Activated CD4-positive, alpha-beta T cell treated with anti-CD3 and anti-CD28 coated beads, Interleukin-2, amount 50 U/mL, for 1 hour (primary cell): ENCODE data around the gene ERCC3.

ENCODE experiments used
- DNase-seq: peaks from one replicate; pipeline ENCODE4 v3.0.0-alpha.2; 2020

Gene ERCC3

DNA sequence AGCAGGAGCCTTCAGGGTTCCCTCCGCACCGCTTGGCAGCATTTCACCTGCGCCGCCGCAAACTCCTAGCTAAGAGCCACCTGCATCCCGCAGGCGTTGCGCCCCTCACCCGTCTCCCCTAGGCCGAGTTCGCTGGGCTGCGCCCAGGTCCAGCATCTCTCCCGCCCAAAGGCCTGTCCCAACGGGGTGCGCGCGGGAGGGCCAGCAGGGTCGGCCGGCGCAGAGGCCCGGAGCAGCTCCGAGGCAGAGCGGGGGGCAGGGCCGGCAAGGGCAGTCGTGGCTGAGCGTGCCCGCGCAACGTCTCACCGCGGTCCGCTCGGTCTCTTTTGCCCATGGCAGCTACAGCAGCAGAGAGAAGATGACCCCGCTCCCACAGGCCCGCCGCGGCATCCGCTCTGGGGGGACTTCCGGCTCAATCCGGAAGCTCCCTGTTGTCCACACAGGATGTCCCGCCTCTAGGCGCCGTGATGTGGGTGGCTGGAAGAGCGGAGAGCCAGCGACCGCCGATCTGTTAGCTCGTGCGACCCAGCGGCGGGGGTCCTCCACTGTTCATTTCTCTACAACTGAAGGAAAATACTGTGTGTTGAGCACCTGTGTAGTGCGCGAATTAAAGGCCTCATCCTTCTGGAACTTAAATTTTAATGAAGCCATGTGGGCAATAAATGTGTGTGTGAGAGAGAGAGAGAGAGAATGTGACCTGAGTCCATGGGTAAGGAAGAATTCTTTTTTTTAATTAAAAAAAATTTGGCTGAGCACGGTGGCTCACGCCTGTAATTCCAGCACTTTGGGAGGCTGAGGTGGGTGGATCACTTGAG, at the start of gene ERCC3:
Gene ERCC3 (minus strand): TSS at position 397 of the 815 bp plus-strand sequence. CDS start 63 bp downstream, at position 334.
- DNase-seq, result peak; percentile 73

DNA sequence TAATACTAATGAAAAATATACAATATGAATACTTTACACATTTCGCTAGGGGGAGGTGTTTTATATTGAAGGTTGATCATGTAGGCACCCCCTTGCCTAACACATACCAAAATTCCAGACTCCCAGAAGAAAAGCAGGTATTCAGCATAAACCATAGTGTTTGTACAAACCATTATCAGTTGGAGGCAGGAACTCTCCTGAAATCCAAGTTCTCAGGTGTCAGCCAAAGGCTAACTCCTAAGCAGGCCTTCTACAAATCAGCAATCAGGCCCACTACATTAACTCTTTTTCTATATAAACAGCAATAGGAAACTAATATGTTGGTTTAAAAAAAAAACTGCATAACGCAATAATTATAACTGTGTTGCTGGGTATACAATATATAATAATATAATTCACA, 49.3 kb upstream of the ERCC3 start:
- no peak for DNase-seq

DNA sequence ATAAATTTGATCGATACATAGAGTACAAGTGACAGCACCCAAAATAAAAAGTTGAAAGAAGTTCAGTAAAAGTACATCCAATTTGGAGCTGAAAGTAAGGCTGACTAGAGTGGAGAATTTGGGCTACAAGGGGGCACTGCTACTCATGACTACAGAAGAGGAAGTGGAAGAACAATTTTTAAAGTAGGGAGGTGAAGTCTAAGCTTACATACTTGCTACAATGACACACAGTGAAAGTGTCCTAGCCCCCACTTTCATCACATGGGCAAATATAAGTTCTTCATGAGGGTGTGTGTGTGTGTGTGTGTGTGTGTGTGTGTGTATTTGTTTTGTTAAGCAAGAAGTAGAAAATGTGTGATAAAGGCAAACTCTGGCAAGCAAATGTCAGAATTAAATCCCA, 48.2 kb upstream of the ERCC3 start:
- DNase-seq, result no peak

DNA sequence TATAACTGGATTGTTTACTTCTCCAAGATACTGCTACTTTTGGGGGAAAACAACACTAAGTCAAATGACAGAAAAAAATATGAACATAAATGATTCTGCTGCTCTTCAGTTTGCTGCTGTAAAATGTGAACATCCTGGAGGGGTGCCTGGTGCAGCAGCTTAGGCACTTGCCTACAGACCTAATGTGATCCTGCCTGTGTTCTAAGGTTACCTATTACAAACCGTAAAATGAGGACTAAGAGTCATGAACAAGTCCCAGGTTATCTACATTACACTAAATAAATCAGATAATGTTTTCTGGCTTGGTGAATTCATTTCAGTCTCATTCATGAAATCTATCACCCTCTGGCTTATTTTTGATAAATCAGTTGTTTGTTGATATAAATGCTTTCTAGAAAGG, 38.4 kb upstream of the ERCC3 start:
- no peak for DNase-seq

DNA sequence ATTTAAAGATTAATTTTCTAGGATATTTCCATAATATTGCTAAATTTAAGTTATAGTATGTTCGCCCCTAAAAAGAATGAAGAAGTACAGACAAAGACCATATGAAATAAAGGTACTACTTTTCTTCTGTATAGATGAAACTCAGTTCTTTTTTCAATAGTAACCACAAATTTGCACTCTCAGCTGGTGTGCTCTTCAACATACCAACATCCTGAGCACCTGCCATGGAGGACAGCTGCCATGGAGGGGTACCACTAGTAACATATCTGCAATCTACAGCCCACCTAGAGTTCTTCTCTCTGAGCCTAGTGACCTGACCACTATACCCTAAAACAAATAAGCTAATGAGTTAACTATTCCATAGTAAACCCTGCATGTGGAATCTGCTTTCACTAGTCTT, 36.8 kb upstream of the ERCC3 start:
- no peak for DNase-seq

DNA sequence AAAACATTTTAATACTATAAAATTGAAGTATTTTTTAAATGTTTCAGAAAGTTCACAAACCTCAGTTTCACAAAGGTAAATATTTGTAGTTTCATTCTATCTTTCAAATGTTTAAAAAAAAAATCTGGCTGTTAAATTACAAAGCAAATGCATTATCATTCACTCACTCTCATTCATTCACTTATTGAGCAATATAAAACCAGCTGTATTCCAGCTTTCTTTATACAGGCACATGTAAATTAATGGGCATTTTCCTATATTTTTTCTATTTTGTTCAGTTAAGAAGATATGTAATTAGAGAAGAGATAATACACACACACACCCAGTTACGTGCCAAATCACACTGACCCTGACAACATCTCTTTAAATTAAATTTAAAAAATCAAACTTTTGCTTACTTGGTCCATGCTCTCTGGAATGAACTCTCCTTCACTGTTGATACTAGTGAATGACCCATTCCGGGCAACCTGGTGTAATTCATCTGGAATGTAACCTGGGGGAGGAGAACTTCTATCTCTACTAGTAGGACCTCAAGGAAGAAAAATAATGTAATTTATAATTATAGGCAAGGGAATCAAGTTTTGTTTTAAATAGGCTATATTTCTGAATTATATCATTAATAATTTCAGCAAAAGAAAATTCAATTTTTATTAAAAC, 32.5 kb upstream of the ERCC3 start:
- no peak for DNase-seq

DNA sequence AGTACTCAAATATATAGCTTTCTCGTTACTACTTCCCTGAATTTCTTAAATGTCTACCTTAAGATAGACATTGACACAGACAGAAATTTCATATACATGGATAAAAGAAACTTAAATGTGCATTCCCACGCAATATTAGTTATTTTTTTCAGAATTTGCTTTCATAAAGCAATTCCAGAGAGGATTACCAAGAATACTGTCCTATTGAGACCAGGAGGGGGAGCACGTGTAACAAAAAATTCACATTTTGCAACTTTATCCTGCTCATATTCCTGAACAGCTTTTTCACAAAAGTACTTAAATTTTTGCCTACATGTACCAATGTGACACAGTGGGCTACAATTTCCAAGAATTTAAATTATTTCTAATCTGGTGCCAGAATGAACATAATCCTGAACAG, 30.7 kb upstream of the ERCC3 start:
- DNase-seq, result no peak

DNA sequence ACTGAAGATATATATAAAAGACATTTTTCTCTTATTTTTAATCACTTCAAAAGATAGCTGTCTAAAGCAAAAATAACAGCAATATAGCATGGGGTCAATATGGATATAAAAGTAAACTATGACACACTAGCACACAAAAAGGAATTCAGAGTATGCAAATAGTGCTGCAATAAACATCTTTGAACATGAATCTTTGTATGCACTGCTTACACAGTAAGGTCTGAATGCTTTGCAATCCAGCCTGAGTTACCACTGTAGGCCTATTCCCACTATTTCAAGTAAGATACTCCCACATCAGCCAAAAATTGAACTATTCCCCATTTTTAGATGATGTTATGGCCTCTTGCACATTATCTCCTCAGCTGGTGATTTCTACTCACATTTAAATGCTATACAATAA, 27.4 kb upstream of the ERCC3 start:
- DNase-seq, result no peak

DNA sequence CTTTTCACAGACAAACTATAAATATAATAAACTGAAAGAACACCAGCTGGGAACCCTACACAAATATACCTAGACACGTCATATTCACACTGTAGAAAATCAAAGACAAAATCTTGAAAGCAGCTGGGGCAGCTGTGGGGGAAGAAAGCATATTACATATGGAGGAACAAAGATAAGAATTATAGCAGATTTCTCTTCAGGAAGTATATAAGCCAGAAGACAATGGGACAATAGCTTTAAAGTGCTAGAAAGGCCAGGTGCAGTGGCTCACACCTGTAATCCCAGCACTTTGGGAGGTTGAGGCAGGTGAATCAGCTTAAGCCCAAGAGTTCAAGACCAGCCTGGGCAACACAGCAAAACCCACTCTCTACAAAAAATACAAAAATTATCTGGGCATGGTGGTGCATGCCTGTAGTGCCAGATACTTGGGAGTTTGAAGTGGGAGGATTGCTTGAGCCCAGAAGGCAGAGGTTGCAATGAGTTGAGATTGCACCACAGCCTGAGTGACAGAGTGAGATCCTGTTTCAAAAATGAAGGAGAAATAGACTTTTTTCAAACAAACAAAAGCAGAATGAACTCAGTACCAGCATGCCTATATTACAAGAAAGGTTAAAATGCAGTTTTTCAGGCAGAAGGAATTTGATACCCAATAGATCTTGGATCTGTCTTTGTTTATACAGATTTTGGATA, 26.8 kb upstream of the ERCC3 start:
- DNase-seq, result no peak

DNA sequence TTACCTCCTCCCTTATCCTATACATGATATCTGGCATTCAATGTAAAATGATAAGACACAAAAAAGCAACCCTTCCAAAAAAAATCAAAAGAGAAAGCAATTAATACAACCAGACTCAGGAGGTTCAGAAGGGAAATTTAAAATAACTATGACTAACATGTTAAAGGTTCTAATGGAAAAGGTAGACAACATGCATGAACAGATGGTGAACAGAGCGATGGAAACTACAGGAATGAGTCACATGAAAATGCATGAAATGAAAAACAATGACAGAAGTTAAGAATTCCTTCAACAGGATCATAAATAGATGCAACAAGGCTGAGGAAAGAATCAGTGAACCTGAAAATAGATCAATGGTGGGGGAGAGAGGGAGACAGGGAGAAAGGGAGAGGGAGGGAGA, 26.1 kb upstream of the ERCC3 start:
- DNase-seq, result no peak

DNA sequence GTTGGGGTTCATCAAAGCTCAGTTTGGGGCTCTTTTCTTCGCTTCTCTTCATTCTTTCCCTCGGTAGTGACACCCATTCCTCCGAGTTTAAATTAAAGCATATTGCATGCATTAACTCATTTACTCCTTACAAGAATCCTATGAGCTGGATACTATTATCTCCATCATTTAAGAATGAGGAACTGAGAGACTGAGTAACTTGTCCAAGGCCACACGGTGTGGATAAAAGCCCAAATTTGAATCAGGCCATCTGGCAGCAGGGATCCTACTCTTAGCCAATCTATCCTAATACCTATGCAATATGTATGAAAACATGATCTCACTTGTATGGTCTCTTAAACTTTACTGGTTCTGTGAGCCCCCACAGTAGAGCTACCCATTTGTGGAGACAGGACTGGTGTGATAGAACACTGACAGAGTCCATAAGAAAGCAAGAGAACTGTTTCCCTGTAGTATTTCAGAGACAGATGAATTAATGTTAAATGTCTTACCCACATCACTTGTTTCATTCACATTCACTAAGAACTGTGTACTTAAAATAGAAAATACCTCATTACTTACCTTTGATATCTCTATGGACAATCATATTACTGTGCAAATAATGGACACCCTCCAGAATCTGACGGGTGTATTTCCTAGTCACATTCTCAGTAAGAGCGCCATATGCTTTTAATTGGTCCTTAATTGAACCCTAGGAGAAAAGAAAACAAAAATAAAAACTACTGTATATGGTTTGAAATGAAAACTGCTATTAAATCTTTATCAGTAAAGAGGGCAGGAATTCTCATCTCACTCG, 20.4 kb upstream of the ERCC3 start:
- no peak for DNase-seq

DNA sequence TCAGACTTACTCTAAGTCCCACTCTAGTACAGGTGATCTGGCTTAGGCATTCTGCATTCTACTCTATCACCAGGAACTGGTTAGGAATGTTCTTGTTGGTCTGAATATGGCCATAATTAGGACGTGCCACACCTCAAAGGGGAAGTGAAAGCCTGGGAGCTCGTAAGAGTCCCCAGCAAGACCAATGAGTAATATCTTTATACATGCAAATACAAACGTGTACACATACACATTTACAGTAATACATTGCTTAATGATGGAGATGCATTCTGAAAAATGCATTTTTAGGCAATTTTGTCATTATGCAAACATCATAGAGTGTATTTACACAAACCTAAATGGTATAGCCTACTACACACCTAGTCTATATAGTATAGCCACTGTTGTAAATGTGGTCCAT, 19.5 kb upstream of the ERCC3 start:
- no peak for DNase-seq

DNA sequence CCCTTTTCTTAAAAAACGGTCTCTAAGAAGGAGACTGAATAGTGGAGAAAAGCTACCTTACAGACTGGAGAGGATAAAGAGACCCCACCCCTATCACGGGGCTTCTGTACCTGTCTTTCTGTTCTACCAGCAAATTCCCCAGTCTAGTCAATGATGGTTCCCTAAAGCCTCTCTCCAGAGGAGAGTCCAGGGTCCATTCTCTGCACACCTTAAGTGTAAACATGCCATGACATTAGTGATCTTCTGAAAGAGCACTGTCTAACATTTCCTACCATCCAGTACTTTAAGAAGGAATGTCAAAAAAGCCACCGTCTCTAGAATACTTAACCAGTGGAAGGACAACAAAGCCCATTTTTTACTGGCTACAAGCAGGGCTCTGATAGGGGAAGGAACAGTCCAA, 17.0 kb upstream of the ERCC3 start:
- DNase-seq, result no peak

DNA sequence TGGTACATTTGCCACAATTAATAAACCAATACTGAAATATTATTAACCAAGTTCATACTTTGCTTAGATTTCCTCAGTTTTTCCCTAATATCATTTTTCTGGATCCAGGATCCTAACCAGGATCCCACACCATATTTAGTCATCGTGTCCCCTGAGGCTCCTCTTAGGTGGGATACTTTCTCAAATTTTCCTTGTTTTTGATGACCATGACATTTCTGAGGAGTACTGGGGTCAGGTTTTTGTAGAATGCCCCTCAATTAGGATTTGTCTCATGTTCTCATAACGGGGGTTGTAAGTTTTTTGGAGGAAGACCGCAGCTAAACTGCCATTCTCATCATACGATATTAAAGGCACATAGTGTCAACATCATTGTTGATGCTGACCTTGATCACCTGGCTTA, 15.5 kb upstream of the ERCC3 start:
- DNase-seq, result no peak

DNA sequence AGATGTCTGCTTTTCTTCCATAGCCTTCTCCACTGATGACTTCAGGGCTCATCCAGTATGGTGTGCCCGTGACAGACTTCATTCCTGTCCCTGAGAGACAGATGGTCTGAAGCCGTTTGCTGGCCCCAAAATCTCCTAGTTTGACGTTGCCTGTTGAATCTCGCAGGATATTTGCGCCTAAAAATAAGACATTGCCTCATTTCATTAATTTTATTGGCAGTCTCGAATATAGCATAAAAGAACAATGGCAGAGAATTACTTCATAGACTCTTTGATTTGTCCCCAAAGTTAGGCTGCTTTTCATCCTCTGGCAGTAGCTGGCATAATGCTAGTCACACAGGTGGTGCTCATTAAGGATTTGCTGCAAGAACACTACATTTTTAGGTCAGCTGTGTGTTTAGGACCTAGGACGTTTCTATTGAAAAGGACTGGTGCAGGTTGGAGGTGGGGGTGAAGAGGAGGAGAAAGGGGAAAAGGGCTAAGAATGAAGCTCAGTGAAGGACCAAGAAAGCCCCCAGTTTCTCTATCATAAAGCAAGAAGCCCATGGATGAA, 14.7 kb upstream of the ERCC3 start:
- no peak for DNase-seq

DNA sequence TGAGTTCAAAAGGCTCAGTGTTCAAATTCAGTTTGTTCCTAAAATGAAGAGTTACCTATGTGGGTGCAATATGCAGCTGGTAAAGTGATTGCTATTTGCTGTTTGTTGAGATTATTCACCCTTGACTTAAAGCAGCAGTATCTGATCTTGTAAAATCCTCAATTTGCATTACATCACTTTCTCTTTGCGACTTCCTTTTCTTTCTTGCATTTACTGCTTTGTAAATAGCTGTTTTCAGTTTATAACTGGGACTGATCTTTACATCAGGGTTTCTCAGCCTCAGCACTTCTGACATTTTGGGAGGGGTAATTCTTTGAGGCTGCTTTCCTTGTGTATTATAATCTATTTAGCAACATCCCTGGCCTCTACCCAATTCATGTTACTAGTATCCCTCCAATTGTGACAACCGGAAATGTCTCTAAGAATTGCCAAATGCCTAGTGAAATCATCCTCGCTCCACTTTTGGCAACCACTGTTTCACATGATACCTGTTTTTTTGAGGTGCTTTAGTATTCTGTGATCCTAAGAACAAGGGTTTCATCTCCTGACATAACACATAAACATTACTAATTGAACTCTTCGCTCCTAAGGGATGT, 12.1 kb upstream of the ERCC3 start:
- no peak for DNase-seq

DNA sequence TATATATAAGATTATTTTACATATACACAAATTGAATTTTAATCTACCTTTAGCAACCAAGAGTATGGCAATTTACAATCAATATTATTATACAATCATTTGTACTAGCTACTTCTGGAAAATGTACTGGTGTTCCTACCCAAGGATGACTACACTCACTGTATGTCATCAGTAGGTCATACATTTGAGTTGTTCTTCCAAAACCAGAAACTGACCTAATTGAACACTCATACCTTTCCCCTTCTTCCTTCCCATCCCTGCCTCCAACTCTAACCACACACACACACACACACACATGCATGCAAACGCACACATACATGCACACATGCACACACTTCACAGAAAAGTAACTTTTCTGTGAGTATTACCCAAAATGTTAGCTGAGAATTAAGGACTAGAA, 8.2 kb upstream of the ERCC3 start:
- DNase-seq, result no peak

DNA sequence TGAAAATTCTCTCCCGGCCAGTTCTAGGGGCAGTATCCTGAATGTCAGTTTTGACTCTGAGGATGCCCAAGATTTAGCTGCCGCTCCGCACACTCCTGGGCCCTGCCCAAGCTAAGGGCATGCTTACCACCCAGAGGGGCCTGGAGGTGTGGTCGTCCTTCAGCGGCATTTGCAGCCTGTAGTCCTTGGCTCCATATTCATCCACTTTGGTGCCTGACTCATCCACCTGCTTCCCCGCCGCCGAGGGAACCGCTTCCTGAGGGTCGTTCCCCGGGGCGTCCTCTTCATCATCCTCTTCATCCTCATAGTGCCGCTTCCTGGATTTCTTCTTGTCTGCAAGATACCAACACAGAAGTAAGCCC, 577 bp downstream of the ERCC3 start:
- peak; percentile 9 for DNase-seq

DNA sequence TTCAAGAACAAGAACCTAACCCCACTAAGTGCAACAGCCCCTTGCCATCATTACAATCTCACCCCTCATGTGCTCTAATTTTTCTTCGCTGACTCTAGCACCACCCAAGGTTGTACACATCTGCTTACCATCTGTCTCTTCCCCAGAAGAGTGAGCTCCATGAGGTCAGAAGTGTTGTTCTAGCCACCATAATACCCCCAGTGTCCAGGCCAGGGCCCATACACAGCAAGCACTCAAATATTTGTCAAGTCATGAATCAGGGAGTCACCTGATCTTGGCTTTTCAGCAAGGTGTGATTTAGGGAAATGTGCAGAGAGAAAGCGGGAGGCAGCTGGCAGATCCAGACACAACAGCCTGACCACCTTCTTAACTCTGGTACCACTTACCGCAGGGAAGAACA, 5.7 kb downstream of the ERCC3 start:
- no peak for DNase-seq

DNA sequence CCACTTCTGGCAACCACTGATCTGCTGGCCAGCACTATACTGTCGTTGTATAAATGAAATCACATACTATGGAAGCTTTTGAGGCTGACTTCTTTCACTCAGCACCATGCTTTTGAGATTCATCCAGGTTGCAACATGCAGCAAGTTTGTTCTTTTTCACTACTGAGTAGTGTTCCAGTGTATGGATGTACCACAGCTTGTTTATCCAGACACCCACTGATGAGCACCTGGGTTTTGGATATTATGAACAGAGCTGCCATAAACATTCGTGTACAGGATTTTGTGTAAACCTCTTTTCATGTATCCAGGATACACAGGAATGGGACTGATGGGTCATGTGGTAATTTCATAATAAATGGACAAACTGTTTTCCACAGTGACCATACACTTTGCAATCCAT, 10.7 kb downstream of the ERCC3 start:
- no peak for DNase-seq

DNA sequence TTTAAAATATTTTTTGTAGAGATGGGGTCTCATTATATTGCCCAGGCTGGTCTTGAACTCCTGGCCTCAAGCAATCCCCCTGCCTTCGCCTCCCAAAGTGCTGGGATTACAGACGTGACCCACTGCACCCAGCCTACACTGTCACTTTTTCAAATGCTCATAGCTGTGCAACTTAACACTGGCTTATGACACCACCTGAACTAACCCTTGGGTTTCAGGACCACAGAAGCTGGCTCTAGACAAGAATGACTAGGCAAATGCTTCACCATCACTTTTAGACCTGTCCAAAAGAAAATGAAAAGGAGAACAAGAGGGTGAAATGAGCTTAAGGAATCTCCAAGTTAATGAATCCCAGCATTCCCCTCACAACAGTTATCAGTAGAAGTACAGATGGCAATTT, 13.3 kb downstream of the ERCC3 start:
- no peak for DNase-seq

DNA sequence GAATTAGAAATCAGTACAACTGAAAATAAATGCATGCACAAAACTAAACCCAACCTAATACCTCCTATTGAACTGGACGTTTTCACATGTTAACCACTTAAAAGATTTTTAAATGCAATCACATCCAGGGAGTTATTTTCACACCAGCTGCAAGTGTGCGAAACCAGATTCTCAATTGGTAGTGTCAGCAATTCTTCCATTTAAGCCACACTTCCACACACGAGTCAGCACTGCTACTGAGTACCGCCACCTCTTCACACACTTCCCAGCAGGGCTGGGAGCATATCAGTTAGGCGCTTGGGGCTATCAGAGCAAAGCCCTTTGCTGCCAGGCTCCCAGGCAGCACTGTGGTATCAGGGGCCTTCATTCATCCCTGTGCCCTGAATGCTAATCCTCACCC, 14.2 kb downstream of the ERCC3 start:
- DNase-seq, result no peak

DNA sequence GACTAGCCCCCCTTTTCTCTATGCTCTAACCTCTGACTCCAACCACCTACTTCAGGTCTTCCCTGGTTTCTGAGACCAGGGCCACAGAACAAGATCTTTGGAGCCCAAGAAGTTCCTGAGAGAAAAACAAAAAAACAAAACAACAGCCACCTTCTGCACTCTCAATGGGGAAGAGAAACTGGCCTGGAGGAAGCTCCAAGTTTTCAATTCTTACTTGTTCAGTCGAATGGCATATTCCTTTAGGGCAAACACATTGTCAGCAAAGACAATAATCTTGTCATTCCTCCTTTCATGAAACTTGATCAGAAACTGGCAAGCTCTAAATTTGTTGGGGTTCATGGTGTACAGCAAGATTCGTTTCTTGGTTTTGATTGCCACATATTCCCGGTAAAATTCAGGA, 15.0 kb downstream of the ERCC3 start:
- no peak for DNase-seq
